ENCODE data around the gene PRSS50.
"Not testable (repeated sequence)": the region's sequence is repeated elsewhere in the genome, so short reads cannot be mapped to it uniquely, and the experiment has no call there.

PRSS50 gene

GRCh38 chr3:46704346-46704745, 13.3 kb downstream of the PRSS50 start:
- not testable (repeated sequence) for H3K4me1 ChIP-seq (ENCODE audit: insufficient read depth, low read length); H3K9me3 ChIP-seq (ENCODE audit: insufficient read depth, low read depth, low read length)

DNA sequence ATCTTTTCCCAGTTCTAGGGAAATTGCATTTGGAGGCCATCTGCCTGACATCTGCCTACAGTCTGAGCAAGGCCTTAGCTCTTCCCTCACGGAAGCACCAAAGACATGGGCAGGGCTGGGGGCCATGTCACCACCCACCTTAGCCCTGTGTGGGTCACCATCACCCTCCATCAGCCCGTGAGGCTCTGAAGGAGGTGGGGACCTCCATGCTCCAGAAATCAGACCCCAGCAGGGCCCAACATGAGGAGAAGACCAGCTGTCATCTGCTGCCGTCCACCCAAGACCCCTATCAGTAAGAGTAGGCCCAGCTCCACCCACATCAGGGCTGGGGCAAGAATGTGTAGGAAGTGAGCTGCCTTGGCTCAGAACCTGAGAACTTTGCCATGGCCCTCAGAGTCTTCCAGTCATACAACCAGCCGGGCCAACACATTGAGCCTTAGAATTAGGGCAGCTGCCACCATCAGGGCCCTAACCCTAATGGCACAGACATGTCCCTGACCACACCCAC, 14.6 kb downstream of the PRSS50 start:
- Histone ChIP-seq H3K4me1 (ENCODE audit: insufficient read depth, low read length) (peaks cover 3% of the 10 kb centered on the region), H3K27me3 (ENCODE audit: insufficient read depth, low read length) (peaks cover 44% of the 10 kb centered on the region), H3K36me3 (ENCODE audit: insufficient read depth, low read depth, low read length) (no peaks in the 10 kb centered on the region), H3K27ac (ENCODE audit: low read length) (no peak overlapping the region), H3K9ac (ENCODE audit: low read depth, low read length) (no peak overlapping the region), H3K4me3 (ENCODE audit: low read length) (no peak overlapping the region), H3K9me3 (ENCODE audit: insufficient read depth, low read depth, low read length) (no peaks in the 10 kb centered on the region)

More at GRCh38 chr3:46704346-46704745, 13.3 kb downstream of the PRSS50 start:
- not testable (repeated sequence) for H3K4me3 ChIP-seq (ENCODE audit: low read length); H3K27ac ChIP-seq (ENCODE audit: low read length); H3K36me3 ChIP-seq (ENCODE audit: insufficient read depth, low read depth, low read length); H3K9ac ChIP-seq (ENCODE audit: low read depth, low read length)
- H3K27me3 ChIP-seq (ENCODE audit: insufficient read depth, low read length) = peaks cover 44% of the 10 kb centered on the region

- Histone ChIP-seq H3K4me1 (ENCODE audit: insufficient read depth, low read length) (peaks cover 3% of the 10 kb centered on the region), H3K36me3 (ENCODE audit: insufficient read depth, low read depth, low read length) (no peaks in the 10 kb centered on the region), H3K27ac (ENCODE audit: low read length) (no peak overlapping the region), H3K4me3 (ENCODE audit: low read length) (no peak overlapping the region), H3K27me3 (ENCODE audit: insufficient read depth, low read length) (peaks cover 44% of the 10 kb centered on the region), H3K9me3 (ENCODE audit: insufficient read depth, low read depth, low read length) (no peaks in the 10 kb centered on the region), H3K9ac (ENCODE audit: low read depth, low read length) (no peak overlapping the region)
Observed at GRCh38 chr3:46702246-46703012, 15.2 kb downstream of the PRSS50 start.

- H3K4me3 ChIP-seq (ENCODE audit: low read length) = peak within 1 kb of the TSS; percentile 44; the same call in 1 of the 2 replicates
- no peaks in the 10 kb centered on the region for H3K9me3 ChIP-seq (ENCODE audit: insufficient read depth, low read depth, low read length)
- H3K36me3 ChIP-seq (ENCODE audit: insufficient read depth, low read depth, low read length) = no peaks in the 10 kb centered on the region
- peaks cover 44% of the 10 kb centered on the region for H3K27me3 ChIP-seq (ENCODE audit: insufficient read depth, low read length)
- peaks cover 3% of the 10 kb centered on the region; the same call in 1 of the 2 replicates for H3K4me1 ChIP-seq (ENCODE audit: insufficient read depth, low read length)
- H3K27ac ChIP-seq (ENCODE audit: low read length) = no peak within 1 kb of the TSS
- no peak within 1 kb of the TSS for H3K9ac ChIP-seq (ENCODE audit: low read depth, low read length)
Observed at GRCh38 chr3:46701181-46701939, 16.3 kb downstream of the PRSS50 start, which contains the start of gene TMIE. TMIE (plus strand) TSS chr3:46701392; CDS start chr3:46701488, 96 bp downstream.

- Histone ChIP-seq H3K4me1 (ENCODE audit: insufficient read depth, low read length) (peaks cover 3% of the 10 kb centered on the region; the same call in 1 of the 2 replicates), H3K9ac (ENCODE audit: low read depth, low read length) (no peak overlapping the region), H3K27me3 (ENCODE audit: insufficient read depth, low read length) (peaks cover 44% of the 10 kb centered on the region), H3K9me3 (ENCODE audit: insufficient read depth, low read depth, low read length) (no peaks in the 10 kb centered on the region), H3K27ac (ENCODE audit: low read length) (no peak overlapping the region), H3K4me3 (ENCODE audit: low read length) (no peak overlapping the region), H3K36me3 (ENCODE audit: insufficient read depth, low read depth, low read length) (no peaks in the 10 kb centered on the region)
Observed at GRCh38 chr3:46700772-46701171, 16.9 kb downstream of the PRSS50 start.

- H3K27me3 ChIP-seq (ENCODE audit: insufficient read depth, low read length) = peaks cover 44% of the 10 kb centered on the region
- H3K27ac ChIP-seq (ENCODE audit: low read length) = no peak overlapping the region
- no peaks in the 10 kb centered on the region for H3K36me3 ChIP-seq (ENCODE audit: insufficient read depth, low read depth, low read length)
- no peaks in the 10 kb centered on the region for H3K9me3 ChIP-seq (ENCODE audit: insufficient read depth, low read depth, low read length)
- no peak overlapping the region for H3K9ac ChIP-seq (ENCODE audit: low read depth, low read length)
- no peak overlapping the region for H3K4me3 ChIP-seq (ENCODE audit: low read length)
- peaks cover 3% of the 10 kb centered on the region; the same call in 1 of the 2 replicates for H3K4me1 ChIP-seq (ENCODE audit: insufficient read depth, low read length)
Observed at GRCh38 chr3:46699676-46700523, 17.8 kb downstream of the PRSS50 start.

DNA sequence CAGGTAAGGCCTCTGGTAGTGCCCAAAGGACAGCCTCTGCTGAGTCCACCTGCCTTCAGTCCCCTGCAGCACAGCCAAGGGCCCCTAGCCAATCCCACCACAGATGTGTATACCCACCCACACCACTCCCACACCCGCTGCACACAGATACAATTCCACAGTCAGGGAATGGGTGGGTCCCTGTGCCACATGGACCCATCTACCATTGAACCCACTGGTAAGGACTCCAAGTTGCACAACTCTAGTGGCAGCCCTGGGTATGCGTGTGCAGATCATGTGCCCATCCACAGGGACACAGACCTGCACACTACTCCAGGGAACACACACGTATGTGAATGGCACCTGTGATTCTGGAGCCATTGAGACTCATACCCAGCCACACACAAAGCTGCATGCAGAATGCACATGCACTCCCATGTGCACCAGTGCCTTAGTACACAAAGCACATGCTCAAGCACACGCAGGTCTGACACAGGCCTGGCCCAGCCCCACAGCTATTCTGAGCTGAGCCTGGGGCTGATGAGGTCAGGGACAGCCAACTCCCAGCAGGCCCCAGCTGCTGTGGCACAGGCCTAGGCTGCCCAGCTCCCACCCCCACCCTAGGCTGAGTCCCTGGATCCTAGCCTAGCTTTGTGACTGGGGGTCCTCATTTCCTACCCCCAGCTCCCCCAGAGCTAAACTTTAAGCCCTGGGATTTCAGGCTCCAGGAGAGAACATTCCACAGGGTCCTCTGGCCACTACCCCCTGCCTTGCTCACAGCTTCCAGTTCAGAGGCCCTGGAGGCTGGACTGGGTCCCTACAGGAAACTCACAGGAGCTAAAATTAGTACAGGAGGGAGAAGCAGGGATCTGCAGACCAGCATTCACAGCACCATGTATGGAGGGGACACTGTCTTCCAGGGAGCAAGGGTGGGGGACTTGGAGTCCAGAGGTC, 21.4 kb downstream of the PRSS50 start:
- no peak overlapping the region for H3K9ac ChIP-seq (ENCODE audit: low read depth, low read length)

DNA sequence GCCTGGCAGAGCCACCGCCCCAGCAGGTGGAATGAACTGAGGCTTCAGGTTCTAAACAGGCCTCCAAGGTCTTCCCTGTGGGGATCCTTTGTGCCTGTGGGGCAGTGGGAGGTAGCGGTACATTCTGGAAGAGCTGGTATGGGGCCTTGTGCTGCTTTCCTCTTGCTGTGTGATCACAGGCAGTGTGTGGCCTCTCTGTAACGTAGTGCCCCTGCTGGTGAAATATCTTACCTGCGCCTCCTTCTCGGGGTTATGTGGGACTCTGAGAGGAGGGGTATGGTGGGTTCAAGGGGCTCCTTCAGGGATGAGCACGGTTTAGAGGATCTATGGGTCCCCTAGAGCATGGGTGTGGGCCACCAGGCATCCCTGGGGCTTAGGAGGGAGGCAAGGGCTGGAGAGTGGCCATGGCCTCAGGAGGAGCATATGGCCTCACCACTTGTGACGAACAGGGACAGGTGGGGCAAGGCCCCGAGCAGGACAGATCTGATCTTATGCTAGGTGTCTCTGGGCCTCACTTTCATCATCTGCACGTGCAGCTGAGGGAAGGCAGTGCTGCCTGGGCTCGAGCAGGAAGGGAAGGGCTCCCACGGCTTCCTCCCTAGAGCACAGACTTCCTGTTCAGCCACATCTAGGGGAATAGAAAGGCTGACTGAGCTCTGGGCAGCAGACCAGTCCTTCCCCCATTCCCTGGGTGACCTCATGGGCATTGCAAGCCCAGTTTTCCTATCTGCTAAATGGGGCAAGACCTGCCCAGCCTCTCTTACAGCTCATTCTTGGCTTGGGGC, 22.3 kb downstream of the PRSS50 start:
- Histone ChIP-seq H3K4me1 (ENCODE audit: insufficient read depth, low read length) (peaks cover 6% of the 10 kb centered on the region), H3K27ac (ENCODE audit: low read length) (no peak overlapping the region), H3K9me3 (ENCODE audit: insufficient read depth, low read depth, low read length) (no peaks in the 10 kb centered on the region), H3K36me3 (ENCODE audit: insufficient read depth, low read depth, low read length) (no peaks in the 10 kb centered on the region), H3K4me3 (ENCODE audit: low read length) (no peak overlapping the region), H3K27me3 (ENCODE audit: insufficient read depth, low read length) (peaks cover 43% of the 10 kb centered on the region), H3K9ac (ENCODE audit: low read depth, low read length) (no peak overlapping the region)

More for the DNA sequence above, 21.4 kb downstream of the PRSS50 start:
- peaks cover 9% of the 10 kb centered on the region for H3K4me1 ChIP-seq (ENCODE audit: insufficient read depth, low read length)
- H3K27ac ChIP-seq (ENCODE audit: low read length) = no peak overlapping the region
- H3K4me3 ChIP-seq (ENCODE audit: low read length) = no peak overlapping the region
- H3K36me3 ChIP-seq (ENCODE audit: insufficient read depth, low read depth, low read length) = no peaks in the 10 kb centered on the region
- H3K9me3 ChIP-seq (ENCODE audit: insufficient read depth, low read depth, low read length) = no peaks in the 10 kb centered on the region
- H3K27me3 ChIP-seq (ENCODE audit: insufficient read depth, low read length) = peaks cover 45% of the 10 kb centered on the region

GRCh38 chr3:46694520-46694919, 23.1 kb downstream of the PRSS50 start:
- H3K9me3 ChIP-seq (ENCODE audit: insufficient read depth, low read depth, low read length) = no peaks in the 10 kb centered on the region
- H3K27me3 ChIP-seq (ENCODE audit: insufficient read depth, low read length) = peaks cover 35% of the 10 kb centered on the region
- no peaks in the 10 kb centered on the region for H3K36me3 ChIP-seq (ENCODE audit: insufficient read depth, low read depth, low read length)
- H3K9ac ChIP-seq (ENCODE audit: low read depth, low read length) = no peak overlapping the region
- H3K4me3 ChIP-seq (ENCODE audit: low read length) = no peak overlapping the region
- H3K4me1 ChIP-seq (ENCODE audit: insufficient read depth, low read length) = peaks cover 6% of the 10 kb centered on the region
- no peak overlapping the region for H3K27ac ChIP-seq (ENCODE audit: low read length)

DNA sequence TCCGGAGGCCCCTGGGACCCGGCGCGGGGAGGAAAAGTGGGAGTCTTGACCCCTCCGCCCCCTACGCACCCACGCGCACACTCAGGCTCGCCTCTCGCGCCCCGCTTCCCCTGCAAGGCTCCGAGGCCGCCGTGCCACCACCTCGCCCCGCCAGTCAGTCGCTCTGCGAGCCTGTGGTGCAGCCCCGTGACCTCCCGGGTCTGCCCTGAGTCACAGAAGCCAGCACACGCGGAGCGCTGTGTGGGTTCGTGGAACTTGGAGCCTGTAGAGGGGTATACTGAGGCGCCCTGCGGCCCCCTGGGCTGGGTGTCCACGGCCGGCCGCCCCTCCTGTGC, 23.8 kb downstream of the PRSS50 start:
- Histone ChIP-seq H3K9ac (ENCODE audit: low read depth, low read length) (no peak overlapping the region), H3K36me3 (ENCODE audit: insufficient read depth, low read depth, low read length) (no peaks in the 10 kb centered on the region), H3K27ac (ENCODE audit: low read length) (no peak overlapping the region), H3K27me3 (ENCODE audit: insufficient read depth, low read length) (peaks cover 35% of the 10 kb centered on the region), H3K4me3 (ENCODE audit: low read length) (peak overlapping the region; percentile 47; the same call in 1 of the 2 replicates), H3K9me3 (ENCODE audit: insufficient read depth, low read depth, low read length) (no peaks in the 10 kb centered on the region), H3K4me1 (ENCODE audit: insufficient read depth, low read length) (peaks cover 6% of the 10 kb centered on the region)

All from iPS-20b (cell line).